EH (cell line): ENCODE measurements around the gene CASK.
"Not testable (repeated sequence)": the region's sequence is repeated elsewhere in the genome, so short reads cannot be mapped to it uniquely, and the experiment has no call there.

Experiments used
- DNase-seq: peaks from one replicate; pipeline ENCODE4 v3.0.0-alpha.2; 2015; ENCODE audit warnings: low read depth

CASK gene

DNA sequence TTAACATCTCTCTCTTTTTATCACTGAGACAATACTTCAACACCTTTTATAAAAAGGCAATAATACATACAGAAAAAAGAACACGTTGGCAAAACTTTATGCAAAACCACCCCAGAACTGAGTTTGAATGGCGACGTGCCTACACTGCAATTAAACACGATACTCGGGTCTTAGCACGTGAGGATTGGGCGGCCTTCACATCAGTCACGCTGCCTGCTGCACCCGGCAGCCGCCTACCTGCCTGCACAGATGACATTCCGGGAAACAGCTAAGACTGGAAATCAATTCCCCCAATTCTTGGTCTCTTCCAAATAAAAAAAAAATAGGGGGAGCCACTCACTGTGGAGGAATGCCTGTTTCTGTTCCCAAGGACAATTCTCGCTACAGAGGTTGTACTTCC is 408.0 kb downstream of the CASK start:
- no peak for DNase-seq

DNA sequence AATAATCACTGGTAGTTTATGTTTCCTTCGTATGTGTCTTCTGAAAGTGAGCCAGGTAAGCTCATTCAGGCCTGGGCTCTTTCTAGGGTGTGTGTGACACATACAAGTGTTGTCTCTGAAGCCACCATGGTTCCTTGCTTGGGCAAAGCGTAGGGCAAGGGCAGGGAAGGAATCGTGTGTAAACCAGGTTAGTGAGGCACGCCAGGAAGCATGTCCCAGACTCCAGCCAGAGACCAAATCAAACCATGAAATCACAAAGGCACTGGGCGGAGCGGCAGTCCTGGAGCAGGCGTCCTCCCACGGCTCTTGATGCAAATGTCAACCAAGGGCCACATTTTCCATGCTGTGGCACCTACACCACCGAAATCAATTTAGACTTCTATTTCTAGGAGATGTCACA is 409.2 kb downstream of the CASK start:
- DNase-seq = no peak

DNA sequence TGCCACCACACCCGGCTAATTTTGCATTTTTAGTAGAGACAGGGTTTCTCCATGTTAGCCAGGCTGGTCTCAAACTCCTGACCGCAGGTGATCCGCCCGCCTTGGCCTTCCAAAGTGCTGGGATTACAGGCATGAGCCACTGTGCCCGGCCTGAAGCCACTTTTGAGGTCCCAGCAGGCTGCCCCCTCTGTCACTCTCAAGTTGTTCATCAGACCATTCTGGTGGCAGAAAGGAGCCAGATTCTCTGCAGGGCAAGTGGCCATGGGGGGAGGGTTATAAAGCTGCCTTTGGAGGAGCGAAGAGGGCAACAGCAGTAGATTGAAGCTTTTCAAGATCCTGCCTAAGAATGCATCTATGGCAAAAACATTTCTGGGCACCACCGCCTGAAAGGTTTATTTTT is 410.5 kb downstream of the CASK start:
- DNase-seq = not testable (repeated sequence)

DNA sequence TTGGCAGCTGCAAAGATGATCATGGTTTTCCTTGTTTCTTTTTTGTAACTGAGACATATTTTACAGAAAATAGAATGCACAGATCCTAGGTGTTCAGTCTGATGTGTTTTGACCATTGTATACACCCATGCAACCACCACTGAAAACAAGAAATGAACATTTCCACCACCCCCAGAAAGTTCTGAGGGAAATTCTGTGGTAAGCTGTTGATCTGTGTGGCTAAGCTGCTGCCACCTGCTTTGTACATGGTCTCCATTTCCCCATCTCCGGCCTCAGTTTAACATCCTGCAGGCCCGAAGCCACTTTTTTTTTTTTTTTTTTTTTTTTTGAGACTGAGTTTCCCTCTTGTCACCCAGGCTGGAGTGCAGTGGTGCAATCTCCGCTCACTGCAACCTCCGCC is 411.0 kb downstream of the CASK start:
- DNase-seq = no peak

DNA sequence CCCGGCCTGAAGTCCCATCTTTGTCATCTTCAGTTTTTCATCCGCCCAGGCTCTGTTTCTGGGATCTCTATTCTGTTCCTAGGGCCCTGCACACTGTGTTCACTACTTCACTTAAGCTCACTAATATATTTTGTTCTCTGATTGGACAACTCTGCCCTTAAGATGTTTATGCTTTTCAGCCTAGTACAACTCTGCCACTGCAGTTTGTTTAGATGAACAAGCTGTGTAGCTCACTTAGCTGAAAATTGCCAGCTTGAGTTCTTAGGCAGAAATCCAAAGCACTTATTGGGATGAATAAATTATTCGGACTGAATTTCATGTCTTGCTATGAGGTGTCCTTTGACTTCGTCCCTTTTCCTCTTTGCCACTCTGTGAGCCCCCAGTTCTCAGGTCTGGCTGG is 415.4 kb downstream of the CASK start:
- no peak for DNase-seq

DNA sequence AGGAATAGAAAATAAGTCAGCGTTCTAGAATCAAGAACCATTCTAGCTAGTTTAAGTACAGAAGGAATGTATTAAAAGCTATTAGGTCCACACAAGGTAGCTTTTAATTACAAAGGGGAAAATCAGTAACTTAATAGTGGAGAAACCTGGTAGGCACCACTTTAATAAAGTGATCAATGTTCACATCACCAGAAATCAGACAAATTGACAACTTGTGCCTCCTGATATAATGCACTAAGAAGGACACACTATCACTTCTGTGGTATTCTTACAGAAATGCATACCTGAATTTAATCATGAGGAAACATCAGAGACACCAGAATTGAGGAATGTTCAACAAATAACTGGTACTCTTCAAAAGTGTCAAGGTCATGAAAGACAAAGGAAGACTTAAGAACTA is 421.4 kb downstream of the CASK start:
- DNase-seq = no peak

DNA sequence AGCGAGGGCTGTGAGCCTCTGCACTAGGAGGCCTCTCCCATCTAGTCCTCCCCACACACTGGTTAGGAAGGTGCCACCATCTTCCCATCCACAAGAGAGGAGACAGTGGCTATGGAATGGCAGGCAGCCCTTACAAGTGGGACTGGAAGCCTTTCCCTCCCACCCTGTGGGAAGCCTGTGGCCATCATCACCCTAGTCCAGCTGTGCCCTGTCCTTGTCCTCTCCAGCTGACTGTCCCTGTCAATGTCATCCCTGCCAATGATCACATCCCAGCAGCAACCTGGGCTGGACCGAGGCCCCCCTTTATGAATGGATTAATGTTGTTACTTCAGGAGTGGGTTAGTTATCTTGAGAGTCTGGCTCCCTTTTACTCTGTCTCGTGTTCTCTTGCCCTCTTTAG is 423.4 kb downstream of the CASK start:
- no peak for DNase-seq

DNA sequence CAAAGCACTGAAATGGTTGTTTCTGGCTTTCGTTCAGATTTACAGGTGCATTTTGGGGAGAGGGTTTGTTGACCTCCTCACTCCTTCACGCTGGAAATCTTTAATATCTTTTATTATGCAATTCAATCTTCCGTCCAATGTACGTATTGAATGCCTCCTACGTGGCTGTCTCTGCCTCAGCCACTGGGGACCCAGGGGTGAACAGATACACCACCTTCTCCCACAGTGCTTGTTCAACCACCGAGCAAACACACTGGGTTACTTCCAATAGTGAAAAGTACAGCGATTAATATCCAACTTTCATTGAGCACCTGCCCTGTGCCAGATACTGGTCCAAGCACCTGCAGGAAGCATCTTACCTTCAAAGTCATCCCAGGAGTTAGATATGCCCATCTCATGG is 424.2 kb downstream of the CASK start:
- no peak for DNase-seq

DNA sequence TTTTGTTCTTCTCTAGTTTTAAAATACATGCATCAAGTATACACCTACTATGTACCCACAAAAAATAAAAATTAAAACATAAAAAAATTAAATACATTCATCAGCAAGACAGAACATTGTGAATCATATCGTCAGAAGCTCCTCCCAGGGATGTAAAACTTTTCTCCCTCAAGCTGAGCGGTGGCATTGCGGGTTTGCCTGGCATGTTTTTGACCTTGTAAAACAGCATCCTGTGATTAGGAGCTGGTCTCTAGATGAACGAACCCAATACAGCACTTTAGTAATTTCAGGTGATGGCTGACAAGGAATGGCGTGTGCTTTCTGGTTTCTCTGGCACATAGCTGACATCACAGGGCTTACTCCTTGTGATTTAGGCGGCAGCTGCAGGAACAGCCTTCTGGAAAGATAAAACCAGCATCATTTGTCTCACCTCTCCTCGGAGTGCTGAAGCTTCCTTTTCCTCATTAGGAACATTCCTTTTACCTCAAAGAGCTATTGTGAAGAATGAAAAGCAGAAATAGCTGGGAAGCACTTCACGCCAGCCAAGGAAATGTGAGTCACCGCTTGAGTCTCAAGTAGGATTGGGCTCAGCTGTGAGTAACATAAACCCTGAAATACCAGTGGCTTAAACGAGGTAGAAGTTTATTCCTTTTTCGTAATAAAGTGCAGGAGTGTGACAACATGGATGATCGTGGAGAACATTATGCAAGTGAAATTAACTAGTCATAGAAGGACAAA is 431.9 kb downstream of the CASK start:
- peak; percentile 91 for DNase-seq

DNA sequence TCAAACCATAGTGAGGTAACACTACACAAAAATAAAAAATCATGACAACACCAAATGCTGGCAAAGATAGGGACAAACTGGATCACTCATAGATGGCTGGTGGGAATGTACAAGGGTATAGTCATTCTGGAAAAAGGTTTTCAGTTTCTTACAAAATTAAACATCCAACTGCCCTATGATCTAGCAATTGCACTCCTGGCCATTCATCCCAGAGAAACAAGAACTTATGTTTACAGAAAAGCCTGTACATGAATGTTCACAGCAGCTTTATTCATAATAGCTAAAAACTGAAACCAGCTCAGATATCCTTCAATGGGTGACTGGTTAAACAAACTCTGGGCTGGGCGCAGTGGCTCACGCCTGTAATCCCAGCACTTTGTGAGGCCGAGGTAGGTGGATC is 432.9 kb downstream of the CASK start:
- no peak for DNase-seq

DNA sequence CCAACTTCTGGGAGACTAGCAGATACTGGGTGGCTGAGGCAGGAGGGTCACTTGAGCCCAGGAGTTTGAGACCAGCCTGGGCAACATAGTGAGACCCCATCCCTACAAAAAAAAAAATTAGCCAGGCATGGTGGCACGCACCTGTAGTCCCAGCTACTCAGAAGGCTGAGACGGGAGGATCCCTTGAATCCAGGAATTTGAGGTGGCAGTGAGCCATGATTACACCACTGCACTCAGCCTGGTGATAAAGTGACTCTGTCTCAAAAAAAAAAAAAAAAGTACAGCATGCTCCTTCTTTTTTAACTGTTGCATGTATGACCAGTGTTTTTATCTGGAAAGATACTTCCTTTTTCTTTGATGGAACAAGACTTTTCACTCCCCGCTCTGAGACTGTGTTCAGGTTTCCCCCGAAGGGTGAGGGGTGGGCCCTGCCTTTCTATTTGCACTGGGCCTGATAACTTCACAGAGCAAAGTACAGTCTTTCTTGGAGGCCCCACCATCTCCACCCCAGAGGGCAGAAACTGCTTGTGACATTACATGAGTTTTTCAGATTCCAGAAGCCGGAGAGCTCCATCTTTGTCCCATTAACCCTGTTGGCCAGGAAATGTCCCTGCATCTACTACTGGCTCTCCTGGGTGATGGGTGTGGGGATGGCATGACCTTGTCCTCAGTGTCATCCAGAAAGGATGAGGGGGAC is 441.1 kb downstream of the CASK start:
- DNase-seq = peak; percentile 41

DNA sequence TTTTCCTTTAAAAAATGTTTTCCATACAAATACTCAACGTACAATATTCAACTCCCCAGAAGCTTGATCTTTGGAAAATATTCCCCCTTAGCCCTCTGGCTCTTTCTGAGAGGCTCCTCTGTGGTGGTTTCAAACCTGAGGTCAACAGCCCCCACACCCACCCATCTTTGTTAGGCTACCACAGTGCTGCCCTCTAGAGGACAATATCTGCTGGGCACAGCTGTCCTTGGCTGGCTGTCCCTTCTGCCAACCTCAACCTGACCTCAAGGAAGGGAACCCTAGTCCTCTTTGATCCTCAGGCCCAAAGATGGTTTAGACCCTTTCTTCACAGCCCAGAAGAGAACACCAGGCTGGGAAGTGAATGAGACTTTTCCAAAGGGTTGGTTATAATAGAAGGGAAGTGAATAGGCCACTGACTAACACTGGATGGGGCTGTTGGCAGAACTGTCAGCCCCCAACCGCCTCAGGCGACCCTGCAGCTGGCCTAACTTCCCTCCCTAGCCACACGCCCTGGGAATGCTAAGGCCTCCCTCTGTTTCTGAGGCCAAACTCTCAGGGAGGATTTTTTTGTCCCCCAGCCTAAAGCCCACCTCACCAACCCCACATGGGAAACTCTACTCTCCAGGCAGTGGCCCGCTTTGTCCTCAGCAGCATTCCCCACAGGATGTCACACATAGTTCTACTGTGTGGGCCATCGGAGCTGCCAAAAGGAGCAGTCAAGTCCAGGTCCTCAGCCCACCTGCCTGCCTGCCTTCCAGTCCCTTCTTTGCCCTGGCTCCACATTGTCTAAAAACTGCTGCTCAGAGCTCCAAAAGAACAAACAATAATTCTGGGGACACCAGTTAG is 441.9 kb downstream of the CASK start:
- no peak for DNase-seq

DNA sequence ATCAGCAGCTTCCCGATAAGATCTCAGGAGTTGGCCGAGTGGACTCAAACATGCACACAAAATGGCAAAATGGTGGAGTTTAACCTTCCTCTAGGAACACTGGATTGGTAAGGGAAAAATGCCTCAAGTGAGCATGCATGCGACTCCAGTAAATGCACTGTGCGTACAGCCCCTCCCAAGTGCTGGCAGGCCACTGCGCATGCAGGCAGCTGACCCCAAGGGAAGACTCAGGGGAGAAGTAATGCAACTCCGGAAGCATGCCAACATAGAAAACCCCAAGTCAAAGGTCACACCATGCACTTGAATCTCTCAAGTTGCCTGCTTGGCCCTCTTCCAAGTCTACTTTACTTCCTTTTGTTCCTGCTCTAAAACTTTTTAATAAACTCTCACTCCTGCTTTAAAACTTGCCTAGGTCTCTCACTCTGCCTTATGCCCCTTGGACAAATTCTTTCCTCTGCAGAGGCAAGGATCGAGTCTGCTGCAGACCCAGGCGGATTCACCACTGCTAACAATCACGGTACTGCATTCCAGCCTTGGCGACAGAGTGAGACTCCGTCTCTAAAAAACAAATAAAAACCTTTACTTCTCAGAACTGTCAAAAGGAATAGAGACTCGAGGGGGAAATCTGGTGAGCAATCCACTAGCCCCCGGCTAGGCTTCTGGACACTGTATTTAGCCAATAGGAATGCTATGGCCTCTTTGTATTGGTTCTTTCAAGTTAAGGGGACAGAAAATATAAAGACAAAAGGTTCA is 442.7 kb downstream of the CASK start:
- DNase-seq = no peak

DNA sequence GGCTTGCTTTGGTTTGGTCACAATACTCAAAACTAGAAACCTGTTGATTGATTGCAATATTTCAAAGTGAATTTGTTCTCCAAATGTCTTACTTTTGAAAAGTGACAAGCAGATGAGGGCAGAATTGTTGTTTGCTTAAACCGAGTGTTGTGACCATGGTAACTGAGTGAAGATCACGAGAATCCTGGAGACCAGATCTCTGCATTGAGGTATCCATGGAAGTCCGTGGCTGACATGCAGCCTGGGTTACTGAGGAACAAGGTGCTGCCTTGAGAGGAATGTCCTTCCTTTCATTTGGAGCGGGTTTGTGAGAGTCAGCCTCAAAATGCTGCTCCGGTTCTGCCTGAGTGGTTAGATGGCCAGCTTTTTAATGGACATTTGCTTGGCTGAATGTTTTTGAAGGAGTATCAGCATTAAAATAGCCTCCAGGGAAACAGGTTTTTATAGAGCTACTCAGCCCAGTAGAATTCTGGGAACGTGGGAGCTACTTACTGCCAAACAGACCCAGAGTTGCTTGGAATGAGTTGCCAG is 444.9 kb downstream of the CASK start:
- DNase-seq = peak; percentile 60

DNA sequence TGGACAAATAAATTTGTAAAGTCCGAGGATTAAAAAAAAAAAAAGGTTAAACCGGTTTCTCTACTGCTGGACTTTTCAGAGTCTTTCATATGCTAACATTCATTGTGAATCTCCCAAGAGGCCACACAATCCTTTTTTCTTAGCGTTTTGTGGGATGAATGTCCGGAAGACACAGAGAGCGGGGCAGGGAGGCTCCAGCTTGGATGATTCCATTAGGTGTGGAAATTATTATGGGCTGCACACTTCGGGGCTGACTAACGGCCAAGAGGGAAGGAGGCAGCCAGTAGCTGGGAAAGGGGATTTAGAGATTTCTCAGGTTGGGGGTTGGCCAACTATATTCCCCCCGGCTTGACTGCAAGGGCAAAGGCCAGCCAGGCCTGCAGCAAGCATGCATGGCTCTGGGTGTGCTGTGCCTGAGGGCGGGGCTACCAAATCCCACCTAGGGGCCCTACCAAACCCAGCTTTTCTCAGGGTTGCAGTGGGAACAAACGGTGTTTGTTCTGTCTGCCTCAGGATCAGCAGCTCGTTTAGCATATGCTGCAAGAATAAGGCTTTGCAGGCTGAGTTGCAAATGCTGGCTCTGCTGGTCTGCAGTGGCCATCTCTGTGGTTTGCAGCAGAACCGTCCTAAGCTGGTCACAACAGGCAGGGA is 447.6 kb downstream of the CASK start:
- DNase-seq = no peak

DNA sequence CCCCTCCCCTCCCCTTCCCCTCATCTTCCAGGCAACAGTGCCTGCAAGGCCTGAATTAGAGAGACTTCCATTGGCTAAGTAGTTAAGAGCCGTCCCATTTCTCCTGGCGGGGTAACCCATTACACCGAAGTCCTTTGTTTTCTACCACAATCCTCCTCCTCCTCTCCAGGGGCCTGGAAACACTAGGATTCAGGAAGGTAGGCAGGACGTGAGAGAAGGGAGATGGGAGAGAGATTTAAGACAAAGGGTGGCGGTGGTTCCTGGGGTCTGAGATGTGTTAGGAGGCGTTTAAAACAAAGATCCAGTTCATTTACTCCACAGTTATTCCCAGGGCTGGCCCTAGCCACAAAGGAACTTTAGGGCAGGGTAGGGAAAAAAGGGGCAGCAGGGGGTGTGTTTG is 448.2 kb downstream of the CASK start:
- DNase-seq = no peak

DNA sequence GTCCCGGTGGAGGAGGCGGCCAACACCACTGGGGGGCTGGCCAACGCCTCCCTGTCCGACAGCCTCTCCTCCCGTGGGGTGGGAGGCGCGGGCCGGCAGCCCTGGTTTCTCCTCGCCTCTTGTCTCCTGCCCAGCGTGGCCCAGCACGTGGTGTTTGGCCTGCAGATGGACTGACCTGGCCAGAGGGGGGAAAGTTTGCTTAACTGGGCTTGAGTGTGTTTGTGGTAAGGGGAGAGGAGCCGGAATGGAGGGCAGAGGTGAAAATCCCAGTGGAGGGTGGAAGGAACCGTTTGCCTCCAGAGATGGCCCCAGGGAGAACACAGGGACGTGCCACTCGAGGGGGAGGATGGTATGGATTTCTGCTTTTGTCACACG is 448.6 kb downstream of the CASK start:
- no peak for DNase-seq

DNA sequence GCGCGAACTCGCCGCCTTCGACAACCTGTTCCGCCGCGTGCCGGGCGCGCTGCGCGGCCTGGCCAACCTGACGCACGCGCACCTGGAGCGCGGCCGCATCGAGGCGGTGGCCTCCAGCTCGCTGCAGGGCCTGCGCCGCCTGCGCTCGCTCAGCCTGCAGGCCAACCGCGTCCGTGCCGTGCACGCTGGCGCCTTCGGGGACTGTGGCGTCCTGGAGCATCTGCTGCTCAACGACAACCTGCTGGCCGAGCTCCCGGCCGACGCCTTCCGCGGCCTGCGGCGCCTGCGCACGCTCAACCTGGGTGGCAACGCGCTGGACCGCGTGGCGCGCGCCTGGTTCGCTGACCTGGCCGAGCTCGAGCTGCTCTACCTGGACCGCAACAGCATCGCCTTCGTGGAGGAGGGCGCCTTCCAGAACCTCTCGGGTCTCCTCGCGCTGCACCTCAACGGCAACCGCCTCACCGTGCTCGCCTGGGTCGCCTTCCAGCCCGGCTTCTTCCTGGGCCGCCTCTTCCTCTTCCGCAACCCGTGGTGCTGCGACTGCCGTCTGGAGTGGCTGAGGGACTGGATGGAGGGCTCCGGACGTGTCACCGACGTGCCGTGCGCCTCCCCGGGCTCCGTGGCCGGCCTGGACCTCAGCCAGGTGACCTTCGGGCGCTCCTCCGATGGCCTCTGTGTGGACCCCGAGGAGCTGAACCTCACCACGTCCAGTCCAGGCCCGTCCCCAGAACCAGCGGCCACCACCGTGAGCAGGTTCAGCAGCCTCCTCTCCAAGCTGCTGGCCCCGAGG is 449.2 kb downstream of the CASK start:
- no peak for DNase-seq

DNA sequence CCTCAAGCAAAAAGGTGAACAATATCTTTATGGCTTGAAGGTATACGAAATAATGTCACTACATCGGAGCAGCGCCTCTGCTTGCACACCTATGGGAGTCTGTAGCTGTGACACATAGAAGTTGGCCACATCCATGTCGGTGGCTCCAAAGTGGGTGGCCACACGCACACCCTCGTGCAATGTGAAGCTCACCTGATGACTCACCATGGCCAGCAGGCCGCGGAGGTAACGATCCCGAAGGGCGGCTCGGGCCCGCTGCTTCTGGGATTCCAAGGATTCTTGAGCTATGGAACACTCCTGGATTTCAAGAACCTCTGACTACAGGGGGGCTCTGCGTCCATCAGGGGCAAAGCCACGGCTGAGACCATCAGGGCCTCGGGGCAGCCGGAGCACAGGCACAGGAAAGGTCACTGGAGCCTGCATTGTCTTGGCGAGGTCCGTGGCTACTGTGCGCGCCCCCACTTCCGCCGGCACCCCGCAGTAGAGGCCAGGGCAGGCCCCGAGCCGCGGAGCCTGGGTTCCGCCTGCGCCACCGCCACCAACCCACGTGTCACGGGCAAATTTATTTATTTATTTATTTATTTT is 451.0 kb downstream of the CASK start:
- no peak for DNase-seq

DNA sequence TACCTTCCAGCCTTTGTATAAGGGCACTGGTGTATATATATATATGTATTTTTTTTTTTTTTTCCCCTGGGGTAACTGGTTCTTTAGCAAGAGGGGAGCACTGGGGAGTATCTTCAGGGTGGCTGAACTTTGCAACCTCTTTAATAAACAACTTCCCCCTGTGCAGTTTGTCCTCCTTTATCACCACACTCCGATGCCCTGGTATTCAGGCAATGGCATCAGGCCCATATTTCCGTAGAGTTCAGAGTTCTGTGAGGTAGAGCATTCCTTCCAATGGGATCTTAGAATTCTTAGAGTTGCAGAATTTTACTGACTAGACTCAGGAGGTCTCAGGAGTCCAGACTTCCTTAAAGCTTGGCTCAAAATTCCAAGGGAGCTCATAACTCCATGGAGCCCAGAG is 451.6 kb downstream of the CASK start:
- DNase-seq = no peak
